ENCODE measurements around the gene PAN3. TPM values are rescaled to one million over a fixed set of nuclear protein-coding genes. Genes with fewer than 3 reads are reported as not detected.

Gene PAN3
- total RNA-seq, 1 donor from 2014 or later = 8.0 TPM

DNA sequence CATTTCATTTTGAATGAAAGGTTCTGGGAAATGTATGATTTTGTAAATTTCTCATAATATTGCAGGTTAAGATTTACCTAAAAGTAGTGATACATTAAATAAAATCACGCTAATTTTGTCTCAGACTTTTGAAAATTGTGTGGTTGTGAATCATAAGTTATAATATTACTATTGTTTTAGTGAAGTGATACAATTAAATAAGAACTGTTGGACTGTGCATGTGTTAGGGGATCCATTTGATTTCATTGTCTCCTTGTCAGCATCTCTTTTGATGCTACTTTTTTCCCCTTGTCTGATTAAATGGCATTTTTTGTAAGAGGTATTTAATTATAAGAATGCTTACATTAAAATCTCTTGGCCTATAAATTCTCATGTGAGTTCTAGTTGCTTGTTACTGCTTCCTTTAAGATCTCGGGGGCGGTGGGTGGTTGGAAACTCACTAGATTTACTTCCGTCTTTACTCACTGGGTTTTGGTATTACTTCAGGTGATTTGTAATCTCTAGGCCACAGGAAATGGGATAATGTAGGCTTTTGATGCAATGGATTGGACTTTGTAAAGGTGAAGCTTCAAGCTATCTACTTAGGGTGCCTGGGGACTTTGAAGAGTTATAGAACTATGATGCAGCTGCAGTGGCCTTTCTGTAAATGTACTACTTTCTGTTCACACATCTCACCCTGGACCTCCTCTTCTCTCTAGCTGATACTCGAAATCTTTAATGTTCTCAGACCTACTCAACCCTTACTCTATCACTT lies 66.5 kb downstream of the PAN3 start:
- no peak for ATAC-seq
- no peak for DNase-seq (ENCODE audit: low spot score)

- DNase-seq (ENCODE audit: low spot score) = no peak
- ATAC-seq = no peak
These were observed 80.3 kb downstream of the PAN3 start for GRCh38 chr13:28218679-28219078.

GRCh38 chr13:28219408-28220099 lies 81.2 kb downstream of the PAN3 start:
- ATAC-seq = no peak

DNA sequence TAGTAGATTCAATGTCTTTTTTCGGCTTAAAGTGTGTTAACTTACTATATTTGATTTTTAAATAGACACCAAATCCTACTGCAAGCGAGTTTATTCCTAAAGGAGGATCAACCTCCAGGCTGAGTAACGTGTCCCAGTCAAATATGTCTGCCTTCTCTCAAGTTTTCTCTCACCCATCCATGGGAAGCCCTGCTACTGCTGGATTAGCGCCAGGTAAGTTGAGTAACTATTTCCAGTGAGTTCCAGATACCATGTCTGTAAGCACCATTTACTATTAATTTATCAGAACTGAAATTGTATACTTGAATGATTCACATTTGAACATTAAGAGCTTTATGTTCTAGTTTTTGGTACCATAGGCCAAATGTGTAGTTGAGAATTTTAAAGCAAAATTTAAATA lies 81.8 kb downstream of the PAN3 start:
- DNase-seq (ENCODE audit: low spot score) (no peak), ATAC-seq (no peak)

More at GRCh38 chr13:28219408-28220099, 81.2 kb downstream of the PAN3 start:
- DNase-seq (ENCODE audit: low spot score) = no peak

DNA sequence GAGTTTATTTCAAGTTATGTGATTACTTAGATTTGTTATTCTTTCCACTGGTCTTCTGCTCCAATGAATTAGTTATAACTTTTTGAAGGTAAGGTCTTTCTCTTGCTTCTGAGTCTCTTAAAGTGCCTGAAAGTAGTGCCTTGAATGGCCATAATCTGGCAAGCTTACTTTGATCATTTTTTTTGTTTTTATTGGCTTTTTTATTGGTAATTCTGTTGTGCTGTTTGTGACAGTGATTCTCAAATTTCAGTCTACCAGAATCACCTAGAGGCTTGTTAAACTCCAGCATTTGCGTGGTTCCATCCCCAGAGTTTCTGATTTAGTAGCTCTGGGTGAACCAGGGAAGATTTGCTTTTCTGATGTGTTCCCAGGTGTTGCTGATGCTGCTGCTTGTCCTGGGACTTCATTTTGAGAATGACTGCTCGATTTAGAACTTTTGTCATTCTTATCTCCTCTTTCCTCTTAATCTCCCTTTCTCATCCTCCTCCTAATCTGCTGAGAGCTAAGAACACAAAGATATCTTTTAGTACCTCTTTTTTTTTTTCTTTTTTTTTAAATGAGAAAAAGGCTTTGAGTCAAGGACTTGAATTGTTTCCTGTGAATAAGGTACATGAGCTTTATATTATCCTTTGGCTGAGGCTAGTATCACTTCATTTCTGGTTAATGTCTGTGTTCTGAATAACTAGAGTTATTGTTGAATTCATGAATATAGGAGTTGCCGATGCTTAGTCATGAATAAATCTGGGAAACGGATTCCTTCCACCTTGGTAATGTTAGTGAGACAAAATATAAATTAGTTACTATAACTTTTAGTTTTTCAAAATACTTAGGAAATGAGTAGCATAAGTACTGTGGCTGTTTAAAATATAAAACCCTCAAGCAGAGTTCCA lies 91.4 kb downstream of the PAN3 start:
- ATAC-seq (no peak), DNase-seq (ENCODE audit: low spot score) (no peak)

DNA sequence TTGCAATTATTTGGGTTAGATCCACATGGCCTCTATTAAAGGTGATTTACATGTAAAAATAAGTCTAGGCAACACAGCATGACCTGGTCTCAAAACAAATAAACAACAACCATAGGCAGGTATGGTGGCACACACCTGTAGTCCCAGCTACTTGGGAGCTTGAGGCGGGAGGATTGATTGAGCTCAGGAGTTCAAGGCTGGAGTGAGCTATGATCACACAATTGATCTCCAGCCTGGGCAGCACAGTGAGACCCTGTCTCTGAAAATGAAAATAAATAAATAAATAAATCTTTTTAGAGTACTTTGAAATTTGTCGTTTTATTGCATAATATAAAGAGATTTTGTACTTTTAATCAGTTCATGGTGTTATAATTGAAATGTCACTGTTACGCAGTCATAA lies 93.3 kb downstream of the PAN3 start:
- ATAC-seq = no peak
- DNase-seq (ENCODE audit: low spot score) = no peak

DNA sequence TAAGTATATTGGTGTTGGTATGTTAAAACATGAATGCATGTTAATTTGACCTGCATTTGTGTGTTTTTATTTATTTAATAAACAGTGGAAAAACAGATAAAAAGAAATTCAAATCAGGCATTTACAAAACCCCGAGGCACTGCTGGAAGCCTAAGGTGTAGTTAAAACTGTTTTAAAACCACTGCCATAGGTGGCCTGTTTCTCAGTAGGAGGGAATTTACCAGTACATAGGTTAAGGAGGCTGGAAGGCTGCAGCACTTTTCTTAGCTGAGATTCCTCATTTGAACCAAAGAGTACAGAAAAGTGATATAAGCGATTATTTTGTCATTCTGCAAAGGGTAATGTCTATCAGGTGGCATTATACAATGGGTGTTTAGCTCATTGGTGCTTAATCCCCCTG lies 99.6 kb downstream of the PAN3 start:
- DNase-seq (ENCODE audit: low spot score) (no peak), ATAC-seq (no peak)

DNA sequence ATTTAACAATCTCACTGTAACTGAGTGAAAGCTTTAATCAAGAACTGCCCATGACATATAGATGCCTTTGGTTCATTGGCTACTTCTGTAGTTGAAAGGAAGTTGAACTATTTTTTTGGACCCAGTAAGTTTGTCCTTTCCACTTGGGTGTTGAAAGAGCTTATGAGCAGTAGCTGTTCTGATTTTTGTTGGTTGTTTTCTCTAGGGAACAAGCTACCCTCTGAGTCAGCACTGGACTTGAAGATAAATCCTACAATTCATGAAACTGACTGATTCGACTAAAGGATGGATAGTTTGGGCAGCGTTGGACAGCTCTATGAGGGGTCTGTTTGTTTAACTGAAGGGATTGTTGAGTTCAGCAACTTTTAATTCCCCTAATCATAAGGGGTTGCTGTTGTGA lies 101.0 kb downstream of the PAN3 start:
- ATAC-seq = no peak
- no peak for DNase-seq (ENCODE audit: low spot score)

GRCh38 chr13:28245465-28245864 lies 107.1 kb downstream of the PAN3 start:
- ATAC-seq = no peak

GRCh38 chr13:28246891-28247290 lies 108.5 kb downstream of the PAN3 start:
- DNase-seq (ENCODE audit: low spot score) (no peak), ATAC-seq (no peak)

More at GRCh38 chr13:28245465-28245864, 107.1 kb downstream of the PAN3 start:
- DNase-seq (ENCODE audit: low spot score) = no peak

GRCh38 chr13:28248080-28248479 lies 109.7 kb downstream of the PAN3 start:
- DNase-seq (ENCODE audit: low spot score) (no peak), ATAC-seq (no peak)

GRCh38 chr13:28250542-28250941 lies 112.2 kb downstream of the PAN3 start:
- no peak for ATAC-seq
- DNase-seq (ENCODE audit: low spot score) = no peak

GRCh38 chr13:28251466-28251865 lies 113.1 kb downstream of the PAN3 start:
- peak; percentile 46 for ATAC-seq
- no peak for DNase-seq (ENCODE audit: low spot score)

DNA sequence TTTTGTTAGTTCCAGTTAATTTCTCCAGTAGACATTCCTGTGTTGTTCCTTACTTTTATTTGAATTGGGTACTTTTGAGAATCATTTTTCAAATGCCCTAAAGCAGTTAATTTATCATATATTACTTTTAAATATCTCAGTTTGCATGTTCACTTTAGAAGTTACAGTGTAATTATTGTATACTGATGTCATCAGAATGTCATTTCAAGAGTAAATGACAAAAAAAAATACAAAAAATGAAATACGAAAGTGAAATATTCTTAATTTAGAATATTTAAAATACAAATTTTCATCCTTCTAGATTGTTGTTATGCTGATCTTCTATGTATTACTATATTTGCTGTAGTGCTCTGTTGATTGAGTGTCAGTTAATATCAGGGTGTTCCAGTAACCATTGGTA lies 114.2 kb downstream of the PAN3 start:
- ATAC-seq = no peak

GRCh38 chr13:28257305-28257704 lies 119.0 kb downstream of the PAN3 start:
- ATAC-seq (no peak), DNase-seq (ENCODE audit: low spot score) (no peak)

More for the DNA sequence above, 114.2 kb downstream of the PAN3 start:
- DNase-seq (ENCODE audit: low spot score) = no peak

DNA sequence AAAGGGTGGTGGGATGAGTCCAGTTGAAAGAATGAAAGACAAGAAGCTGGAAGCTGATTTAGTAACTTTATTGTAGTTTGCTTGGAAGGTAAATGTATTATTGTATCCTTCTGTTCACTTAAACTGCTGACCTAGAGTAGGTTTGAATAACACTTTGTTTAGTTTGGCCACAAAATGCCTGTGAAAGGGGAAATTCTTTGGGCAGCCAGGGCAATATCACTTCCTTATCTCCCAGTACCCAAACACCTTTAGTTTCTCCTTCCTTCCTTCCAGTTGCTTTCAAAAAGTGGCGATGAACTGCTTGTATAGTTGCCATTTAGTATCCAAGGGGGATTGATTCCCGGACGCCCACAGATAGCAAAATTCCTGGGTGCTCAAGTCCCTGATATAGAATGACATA lies 120.1 kb downstream of the PAN3 start:
- ATAC-seq = peak; percentile 60
- DNase-seq (ENCODE audit: low spot score) = no peak

DNA sequence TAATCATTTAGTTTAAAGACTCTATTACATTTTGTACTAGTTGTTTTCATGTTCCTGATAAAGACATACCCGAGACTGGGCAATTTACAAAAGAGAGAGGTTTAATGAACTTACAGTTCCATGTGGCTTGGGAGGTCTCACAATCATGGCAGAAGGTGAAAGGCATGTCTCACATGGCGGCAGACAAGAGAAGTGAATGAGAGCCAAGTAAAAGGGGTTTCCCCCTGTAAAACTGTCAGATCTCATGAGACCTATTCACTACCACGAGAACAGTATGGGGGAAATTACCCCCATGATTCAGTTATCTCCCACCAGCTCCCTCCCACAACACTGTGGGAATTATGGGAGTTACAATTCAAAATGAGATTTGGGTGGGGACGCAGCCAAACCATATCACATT lies 129.2 kb downstream of the PAN3 start:
- DNase-seq (ENCODE audit: low spot score) (no peak), ATAC-seq (no peak)

DNA sequence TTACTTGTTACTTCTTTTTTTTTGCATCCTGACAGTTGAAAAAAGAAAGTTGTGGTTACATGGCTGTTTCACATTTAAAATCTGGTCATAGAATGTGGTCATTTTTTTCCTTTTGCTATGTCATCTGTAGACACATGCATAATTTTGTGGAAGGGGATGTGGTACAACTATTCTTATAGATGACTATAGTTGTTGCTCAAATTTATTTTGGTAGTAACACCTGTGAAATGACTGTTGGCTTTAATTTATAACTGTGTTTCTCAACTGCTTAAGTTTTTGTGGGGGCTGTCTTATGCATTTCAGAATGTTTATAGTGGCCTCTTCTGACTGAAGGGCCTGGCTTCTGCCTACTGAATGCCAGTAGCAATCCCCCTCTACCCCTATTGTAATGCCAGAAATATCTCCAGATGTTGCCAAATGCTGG lies 130.5 kb downstream of the PAN3 start:
- DNase-seq (ENCODE audit: low spot score) = no peak
- ATAC-seq = no peak

- DNase-seq (ENCODE audit: low spot score) (no peak), ATAC-seq (no peak)
These were observed 132.9 kb downstream of the PAN3 start for GRCh38 chr13:28271056-28271840.

GRCh38 chr13:28273919-28274318 lies 135.6 kb downstream of the PAN3 start:
- ATAC-seq = no peak
- DNase-seq (ENCODE audit: low spot score) = no peak

DNA sequence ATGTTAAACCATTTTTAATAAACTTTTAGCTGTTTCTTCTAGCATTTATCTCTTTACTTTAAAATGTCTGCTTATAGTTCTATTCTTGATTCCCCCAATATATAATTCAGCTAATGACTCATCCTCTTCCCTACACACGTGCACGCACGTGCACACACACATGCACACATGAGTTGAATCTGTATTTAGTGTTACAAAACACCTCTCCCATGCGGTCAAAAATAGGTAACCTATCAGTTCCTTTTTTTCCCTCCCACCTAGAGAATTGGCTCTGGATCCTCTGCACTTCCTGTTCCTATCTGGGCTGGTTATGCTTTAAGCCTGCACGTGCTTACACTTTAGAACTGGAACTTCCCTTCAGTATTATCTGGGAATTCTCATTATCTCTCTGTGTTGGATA lies 144.1 kb downstream of the PAN3 start:
- ATAC-seq (no peak), DNase-seq (ENCODE audit: low spot score) (no peak)
